NCI-H2081 (cell line): Measurements from ENCODE around the gene AMER2.

ENCODE experiments used
- DNase-seq, 2 experiments: peaks; one replicate each; lab custom pipeline; 2025; lab: John Stamatoyannopoulos, UW

Gene AMER2

GRCh38 chr13:25171517-25172302 is at the start of gene AMER2:
Gene AMER2 (minus strand): TSS chr13:25172288. CDS start chr13:25171619, 669 bp downstream.
- peak; percentile 58 to 66 for DNase-seq

- DNase-seq = no peak
These were observed 45.9 kb upstream of the AMER2 start for GRCh38 chr13:25218019-25218418.

GRCh38 chr13:25217023-25217885 is 45.2 kb upstream of the AMER2 start:
- no peak for DNase-seq

GRCh38 chr13:25215253-25215575 is 43.1 kb upstream of the AMER2 start:
- DNase-seq = no peak

- DNase-seq = no peak
These were observed 42.6 kb upstream of the AMER2 start for GRCh38 chr13:25214491-25215252.

GRCh38 chr13:25213715-25214114 is 41.6 kb upstream of the AMER2 start:
- no peak for DNase-seq

GRCh38 chr13:25210842-25211569 is 38.9 kb upstream of the AMER2 start:
- no peak for DNase-seq

- no peak for DNase-seq
These were observed 35.3 kb upstream of the AMER2 start for GRCh38 chr13:25207291-25207810.

GRCh38 chr13:25204863-25205262 is 32.8 kb upstream of the AMER2 start:
- no peak for DNase-seq

- no peak for DNase-seq
These were observed 31.1 kb upstream of the AMER2 start for GRCh38 chr13:25203127-25203740.

- DNase-seq = no peak
These were observed 28.7 kb upstream of the AMER2 start for GRCh38 chr13:25200783-25201182.

GRCh38 chr13:25198647-25199046 is 26.6 kb upstream of the AMER2 start:
- DNase-seq = no peak

GRCh38 chr13:25196971-25197370 is 24.9 kb upstream of the AMER2 start:
- DNase-seq = no peak

GRCh38 chr13:25192936-25193335 is 20.8 kb upstream of the AMER2 start:
- DNase-seq = no peak

GRCh38 chr13:25192489-25192888 is 20.4 kb upstream of the AMER2 start:
- no peak for DNase-seq

GRCh38 chr13:25192052-25192451 is 20.0 kb upstream of the AMER2 start:
- no peak for DNase-seq

- no peak for DNase-seq
These were observed 18.7 kb upstream of the AMER2 start for GRCh38 chr13:25190771-25191170.

- DNase-seq = no peak
These were observed 18.2 kb upstream of the AMER2 start for GRCh38 chr13:25190256-25190655.

GRCh38 chr13:25187596-25187995 is 15.5 kb upstream of the AMER2 start:
- no peak for DNase-seq

GRCh38 chr13:25186187-25186586 is 14.1 kb upstream of the AMER2 start:
- no peak for DNase-seq

GRCh38 chr13:25181597-25181996 is 9.5 kb upstream of the AMER2 start:
- DNase-seq = no peak
